KMS-11 (cell line): ENCODE results near the gene FGFBP3.
A peak's percentile ranks its signal among the peaks of the same experiment; 100 is the strongest.

Experiments used
- H2AFZ ChIP-seq: fragments of 200-600 bp; sonication (generic); 2 replicates; pipeline ENCODE4 v1.6.1; 2016; ENCODE audit warnings: antibody characterized with exemption, mixed run types, low read depth
- H3K27ac ChIP-seq: fragments of 200-600 bp; sonication (generic); 2 replicates; pipeline ENCODE4 v1.6.1; 2016; ENCODE audit warnings: mild to moderate bottlenecking, mixed run types
- H3K27me3 ChIP-seq: fragments of 200-600 bp; sonication (generic); 2 replicates; pipeline ENCODE4 v1.6.1; 2017; ENCODE audit warnings: mild to moderate bottlenecking, low read depth, mixed run types, moderate library complexity; ENCODE audit not compliant: insufficient read depth
- H3K36me3 ChIP-seq: fragments of 200-600 bp; sonication (generic); 2 replicates; pipeline ENCODE4 v1.6.1; 2017; ENCODE audit warnings: mild to moderate bottlenecking, mixed run types; ENCODE audit not compliant: insufficient read depth
- H3K4me1 ChIP-seq: fragments of 200-600 bp; sonication (generic); 2 replicates; pipeline ENCODE4 v1.6.1; 2016; ENCODE audit warnings: mild to moderate bottlenecking, low read depth, mixed run types; ENCODE audit not compliant: poor library complexity, severe bottlenecking
- H3K4me2 ChIP-seq: fragments of 200-600 bp; sonication (generic); 2 replicates; pipeline ENCODE4 v1.7.0; 2016; ENCODE audit warnings: mild to moderate bottlenecking, mixed run types
- H3K4me3 ChIP-seq: fragments of 200-600 bp; sonication (generic); IDR thresholded peaks from 2 replicates; pipeline ENCODE4 v1.6.1; 2017; ENCODE audit warnings: low read depth, low read length, mixed read lengths; ENCODE audit not compliant: insufficient read depth
- H3K79me2 ChIP-seq: fragments of 200-600 bp; sonication (generic); 2 replicates; pipeline ENCODE4 v1.6.1; 2016; ENCODE audit warnings: low read depth, mixed run types; ENCODE audit not compliant: insufficient read depth
- H3K9ac ChIP-seq: fragments of 200-600 bp; sonication (generic); 2 replicates; pipeline ENCODE4 v1.6.1; 2016; ENCODE audit warnings: mild to moderate bottlenecking, mixed run types
- H4K20me1 ChIP-seq: fragments of 200-600 bp; sonication (generic); 2 replicates; pipeline ENCODE4 v1.6.1; 2016; ENCODE audit warnings: mild to moderate bottlenecking, mixed run types; ENCODE audit not compliant: insufficient read depth
- TF ChIP-seq, protein P1 (sequence below): fragments of 200-600 bp; sonication (generic); conservative IDR thresholded peaks from 2 replicates; pipeline ENCODE4 v1.6.1; 2017; ENCODE audit warnings: low read depth, mild to moderate bottlenecking, antibody characterized with exemption, low read length, moderate library complexity, mixed read lengths

FGFBP3 gene

DNA sequence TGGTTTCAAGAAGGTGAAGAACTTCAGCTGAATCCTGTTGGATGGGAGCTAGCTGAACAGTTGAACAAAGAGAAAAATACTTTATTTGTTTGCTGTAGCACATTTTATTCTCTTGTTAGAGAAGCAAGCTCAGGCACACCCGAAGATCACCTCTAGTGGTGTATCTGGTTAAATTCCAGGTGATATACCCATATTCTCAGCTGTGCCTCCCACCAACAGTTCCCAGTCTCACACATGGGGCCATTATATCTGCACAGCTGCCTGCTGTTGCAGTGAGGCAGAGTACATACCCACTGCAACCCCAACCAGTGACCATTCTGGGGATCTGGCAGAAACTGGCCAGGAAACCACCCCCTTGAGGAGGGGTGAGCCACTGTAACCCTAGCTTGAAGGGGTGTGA lies 23.5 kb upstream of the FGFBP3 start:
- Histone ChIP-seq H3K9ac (no peak overlapping the region), H2AFZ (no peak overlapping the region), H3K79me2 (peaks cover 79% of the 10 kb centered on the region), H3K27me3 (no peaks in the 10 kb centered on the region), H3K4me3 (no peak overlapping the region), H3K4me1 (peaks cover 41% of the 10 kb centered on the region), H3K27ac (no peak overlapping the region), H4K20me1 (peaks cover 4% of the 10 kb centered on the region), H3K36me3 (no peaks in the 10 kb centered on the region; the same call in 1 of the 2 replicates), H3K4me2 (no peak overlapping the region)
- TF ChIP-seq, protein P1, sequence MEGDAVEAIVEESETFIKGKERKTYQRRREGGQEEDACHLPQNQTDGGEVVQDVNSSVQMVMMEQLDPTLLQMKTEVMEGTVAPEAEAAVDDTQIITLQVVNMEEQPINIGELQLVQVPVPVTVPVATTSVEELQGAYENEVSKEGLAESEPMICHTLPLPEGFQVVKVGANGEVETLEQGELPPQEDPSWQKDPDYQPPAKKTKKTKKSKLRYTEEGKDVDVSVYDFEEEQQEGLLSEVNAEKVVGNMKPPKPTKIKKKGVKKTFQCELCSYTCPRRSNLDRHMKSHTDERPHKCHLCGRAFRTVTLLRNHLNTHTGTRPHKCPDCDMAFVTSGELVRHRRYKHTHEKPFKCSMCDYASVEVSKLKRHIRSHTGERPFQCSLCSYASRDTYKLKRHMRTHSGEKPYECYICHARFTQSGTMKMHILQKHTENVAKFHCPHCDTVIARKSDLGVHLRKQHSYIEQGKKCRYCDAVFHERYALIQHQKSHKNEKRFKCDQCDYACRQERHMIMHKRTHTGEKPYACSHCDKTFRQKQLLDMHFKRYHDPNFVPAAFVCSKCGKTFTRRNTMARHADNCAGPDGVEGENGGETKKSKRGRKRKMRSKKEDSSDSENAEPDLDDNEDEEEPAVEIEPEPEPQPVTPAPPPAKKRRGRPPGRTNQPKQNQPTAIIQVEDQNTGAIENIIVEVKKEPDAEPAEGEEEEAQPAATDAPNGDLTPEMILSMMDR, result no peak

DNA sequence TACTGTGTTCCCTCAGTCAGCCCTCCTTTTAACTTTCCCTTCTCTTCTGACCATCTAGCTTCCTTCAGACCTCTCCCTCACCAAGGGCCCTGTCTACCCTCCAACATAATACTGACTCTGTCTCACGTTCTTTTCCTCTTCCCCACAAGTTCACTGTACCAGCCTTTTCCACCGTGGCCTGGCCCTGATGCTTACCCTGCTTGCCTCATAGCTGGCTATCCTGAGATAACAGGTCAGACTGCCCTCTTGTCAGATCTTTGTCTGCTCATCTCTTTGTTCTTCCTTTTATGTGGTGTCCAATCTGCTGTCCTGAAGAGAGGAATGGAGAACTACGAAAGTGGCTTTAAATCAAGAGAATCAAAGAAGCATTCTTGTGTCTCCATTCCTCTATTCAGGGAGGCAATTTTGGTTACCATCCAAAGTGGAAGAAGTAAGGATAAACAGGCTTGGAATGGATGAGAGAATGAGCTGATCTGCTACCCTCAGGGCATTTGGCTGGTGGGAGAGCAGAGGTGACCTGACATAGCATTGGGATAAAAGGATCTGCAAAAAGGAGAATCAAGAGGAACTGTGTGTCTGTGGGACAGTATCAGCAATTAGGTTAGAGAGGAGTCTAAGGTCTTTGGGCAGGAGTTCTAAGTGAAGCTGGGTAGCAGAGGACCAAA lies 22.4 kb upstream of the FGFBP3 start:
- Histone ChIP-seq H3K27me3 (no peaks in the 10 kb centered on the region), H4K20me1 (peaks cover 5% of the 10 kb centered on the region), H3K4me2 (no peak overlapping the region), H3K4me1 (peaks cover 49% of the 10 kb centered on the region), H3K9ac (no peak overlapping the region), H3K27ac (no peak overlapping the region), H2AFZ (no peak overlapping the region), H3K4me3 (no peak overlapping the region), H3K36me3 (no peaks in the 10 kb centered on the region; the same call in 1 of the 2 replicates), H3K79me2 (peaks cover 90% of the 10 kb centered on the region)
- TF ChIP-seq, protein P1, result no peak

DNA sequence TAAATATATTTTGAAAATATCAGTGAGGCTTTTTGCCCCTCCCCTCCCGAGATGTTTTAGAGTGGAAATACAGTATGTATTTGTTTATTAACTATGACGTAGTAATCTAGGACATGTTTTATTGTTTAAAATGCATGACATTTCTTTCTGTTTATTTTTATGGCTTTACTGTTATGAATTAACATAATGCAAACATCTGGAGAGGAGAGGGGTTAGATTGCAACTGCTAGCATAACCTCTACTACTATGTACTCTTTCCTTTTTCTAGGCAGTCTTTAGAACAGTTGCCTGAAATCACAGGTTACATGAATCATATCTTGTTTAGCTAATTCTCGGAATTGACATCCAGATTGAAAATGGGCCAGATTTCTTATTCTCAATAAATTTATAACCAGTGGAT lies 21.7 kb upstream of the FGFBP3 start:
- Histone ChIP-seq H3K4me1 (peaks cover 56% of the 10 kb centered on the region), H2AFZ (no peak overlapping the region), H3K9ac (no peak overlapping the region), H3K4me3 (no peak overlapping the region), H3K36me3 (no peaks in the 10 kb centered on the region; the same call in 1 of the 2 replicates), H3K79me2 (peaks cover 94% of the 10 kb centered on the region), H3K4me2 (no peak overlapping the region), H3K27me3 (no peaks in the 10 kb centered on the region), H3K27ac (no peak overlapping the region), H4K20me1 (peaks cover 5% of the 10 kb centered on the region)
- TF ChIP-seq, protein P1, result no peak

DNA sequence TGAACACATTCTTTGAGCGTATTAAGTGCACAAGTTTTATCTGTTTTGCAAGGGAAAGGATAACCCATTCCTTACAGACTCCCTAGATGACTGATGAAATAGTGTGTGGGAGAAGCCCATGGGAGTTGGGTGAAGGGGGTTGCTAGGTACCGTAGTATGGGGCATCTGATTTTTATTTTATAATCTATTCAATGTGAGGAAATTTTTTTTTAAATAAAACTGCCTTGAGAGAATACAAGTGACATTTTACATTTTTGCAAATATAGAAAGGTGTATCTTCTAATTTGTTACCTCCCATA lies 15.7 kb upstream of the FGFBP3 start:
- Histone ChIP-seq H3K27ac (no peak overlapping the region; the same call in 1 of the 2 replicates), H3K9ac (peak overlapping the region; percentile 86; the same call in 1 of the 2 replicates), H3K27me3 (no peaks in the 10 kb centered on the region), H3K4me3 (no peak overlapping the region), H3K79me2 (peaks cover 62% of the 10 kb centered on the region), H3K4me2 (peak overlapping the region; percentile 75), H3K4me1 (peaks cover 48% of the 10 kb centered on the region), H3K36me3 (no peaks in the 10 kb centered on the region), H4K20me1 (peaks cover 7% of the 10 kb centered on the region), H2AFZ (no peak overlapping the region)
- TF ChIP-seq, protein P1, result no peak
